KBM-7 (cell line): ENCODE measurements around the gene CREG2.
"Not testable (repeated sequence)": the region's sequence is repeated elsewhere in the genome, so short reads cannot be mapped to it uniquely, and the experiment has no call there.

Experiments used
- DNase-seq: peaks from one replicate; pipeline ENCODE4 v3.0.0-alpha.2; 2015
- in situ Hi-C: fragments of 300-500 bp; cut with MboI; formaldehyde crosslinking; loops from 2 replicates; pipeline ENCODE4 v1.14.3; 2020; ENCODE audit warnings: low sequenced_read_pairs, low pct_unique_long_range_greater_than_20kb, mixed read lengths

CREG2 gene

DNA sequence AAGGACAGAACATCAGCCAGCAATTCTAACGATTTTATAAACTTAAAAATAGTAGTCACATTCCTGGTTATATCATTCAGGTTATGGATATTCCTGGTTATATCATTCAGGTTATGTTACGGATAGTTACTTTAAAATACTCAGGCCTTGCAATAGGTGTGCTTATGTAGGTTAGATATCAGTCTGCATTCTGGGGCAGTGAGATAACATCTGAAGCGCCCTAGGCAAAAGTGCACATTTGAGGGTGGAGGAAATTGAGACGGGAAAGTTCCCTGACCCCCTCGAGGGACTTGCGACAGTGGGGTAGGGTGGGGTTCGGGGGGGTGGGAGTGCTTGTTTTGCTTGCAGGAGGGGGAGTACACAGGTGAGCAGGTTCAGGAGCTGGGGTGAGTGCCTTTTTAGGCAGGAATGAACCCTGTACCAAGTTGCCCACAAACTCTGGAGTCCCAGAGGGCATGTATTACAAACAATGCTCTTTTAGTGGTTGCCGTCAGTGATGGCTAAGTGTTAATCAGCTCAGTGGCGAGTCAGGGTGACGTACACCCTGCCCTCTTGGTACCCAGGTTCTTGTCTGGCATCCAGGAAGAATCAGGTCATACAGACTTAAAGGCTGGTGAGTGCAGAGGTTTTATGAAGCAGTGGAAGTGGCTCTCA is 31.8 kb downstream of the CREG2 start:
- DNase-seq: no peak
- in situ Hi-C loops: no loop called here

DNA sequence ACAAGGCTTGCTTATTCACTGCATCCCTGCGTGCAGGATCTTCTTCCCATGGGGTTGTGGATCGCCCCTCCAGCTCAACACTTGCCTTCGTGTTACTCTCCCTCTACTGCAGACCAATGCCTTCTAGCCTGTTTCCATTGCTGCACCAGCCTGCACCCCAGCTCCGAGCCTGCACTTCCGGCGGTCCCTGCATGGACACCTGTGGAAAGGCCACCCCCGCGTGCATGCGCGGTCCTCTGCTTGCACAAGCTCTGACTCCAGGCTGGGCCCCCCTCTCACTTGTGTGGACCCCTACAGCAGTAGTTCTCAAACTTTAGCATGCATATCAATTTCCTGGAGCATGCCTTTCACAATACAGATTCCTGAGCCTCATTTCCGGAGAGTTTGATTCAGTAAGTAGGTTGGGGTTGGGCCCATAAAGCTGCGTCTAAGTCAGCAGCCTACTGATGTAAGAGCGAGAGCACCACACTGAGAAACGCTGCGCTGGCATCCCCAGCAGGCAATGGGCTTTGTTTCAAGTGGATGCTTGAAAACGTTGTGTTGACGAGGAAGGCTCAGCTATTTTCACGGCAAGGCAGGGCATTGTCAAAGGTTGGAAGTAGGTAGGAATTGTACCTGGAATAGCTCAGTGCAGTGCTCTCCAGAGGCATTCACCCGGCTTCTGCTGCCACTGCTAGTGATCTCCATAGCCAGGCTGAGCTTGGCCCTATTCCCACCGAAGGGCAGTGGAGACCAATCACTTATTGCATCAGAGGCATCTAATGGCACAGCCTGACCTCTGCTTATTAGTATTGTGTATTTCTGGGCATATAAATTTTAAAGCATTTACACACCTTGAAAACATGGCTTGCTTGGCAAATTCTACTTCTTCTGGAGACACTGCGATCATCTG is 32.6 kb downstream of the CREG2 start:
- no peak for DNase-seq
- in situ Hi-C loops: no loop called here

DNA sequence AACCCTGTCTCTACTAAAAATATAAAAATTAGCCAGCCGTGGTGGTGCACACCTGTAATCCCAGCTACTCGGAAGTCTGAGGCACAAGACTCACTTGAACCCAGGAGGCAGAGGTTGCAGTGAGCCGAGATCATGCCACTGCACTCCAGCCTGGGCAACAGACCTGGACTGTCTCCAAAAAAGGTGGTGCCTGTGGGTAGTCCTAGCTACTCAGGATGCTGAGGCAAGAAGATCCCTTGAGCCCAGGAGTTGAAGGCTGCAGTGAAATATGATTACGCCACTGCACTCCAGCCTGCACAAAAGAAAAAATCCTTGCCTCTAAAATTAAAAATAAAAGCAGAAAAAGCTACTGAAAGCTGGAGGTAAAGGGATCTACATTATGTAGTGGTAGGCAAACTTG is 34.7 kb downstream of the CREG2 start:
- DNase-seq, in situ Hi-C loops: not testable (repeated sequence)

DNA sequence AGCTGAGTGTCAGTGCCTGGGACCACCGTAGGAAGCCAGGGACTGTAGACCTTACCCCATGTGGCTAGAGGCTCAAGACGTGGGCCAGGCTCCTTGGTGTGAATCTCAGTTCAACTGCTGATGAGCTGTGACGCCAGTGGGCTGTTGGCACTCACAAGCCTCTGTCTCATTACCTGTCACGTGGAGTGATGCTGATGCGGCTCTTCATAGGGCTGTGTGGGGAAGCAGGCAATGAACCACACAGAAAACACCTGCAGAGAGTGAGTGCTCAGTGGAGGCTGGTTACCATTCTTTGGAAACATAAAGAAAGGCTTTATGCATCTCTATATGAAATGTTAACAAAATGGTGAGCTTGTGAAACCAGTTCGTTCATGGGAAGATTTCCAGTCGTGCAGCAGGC is 36.1 kb downstream of the CREG2 start:
- in situ Hi-C loops: no loop called here
- no peak for DNase-seq

DNA sequence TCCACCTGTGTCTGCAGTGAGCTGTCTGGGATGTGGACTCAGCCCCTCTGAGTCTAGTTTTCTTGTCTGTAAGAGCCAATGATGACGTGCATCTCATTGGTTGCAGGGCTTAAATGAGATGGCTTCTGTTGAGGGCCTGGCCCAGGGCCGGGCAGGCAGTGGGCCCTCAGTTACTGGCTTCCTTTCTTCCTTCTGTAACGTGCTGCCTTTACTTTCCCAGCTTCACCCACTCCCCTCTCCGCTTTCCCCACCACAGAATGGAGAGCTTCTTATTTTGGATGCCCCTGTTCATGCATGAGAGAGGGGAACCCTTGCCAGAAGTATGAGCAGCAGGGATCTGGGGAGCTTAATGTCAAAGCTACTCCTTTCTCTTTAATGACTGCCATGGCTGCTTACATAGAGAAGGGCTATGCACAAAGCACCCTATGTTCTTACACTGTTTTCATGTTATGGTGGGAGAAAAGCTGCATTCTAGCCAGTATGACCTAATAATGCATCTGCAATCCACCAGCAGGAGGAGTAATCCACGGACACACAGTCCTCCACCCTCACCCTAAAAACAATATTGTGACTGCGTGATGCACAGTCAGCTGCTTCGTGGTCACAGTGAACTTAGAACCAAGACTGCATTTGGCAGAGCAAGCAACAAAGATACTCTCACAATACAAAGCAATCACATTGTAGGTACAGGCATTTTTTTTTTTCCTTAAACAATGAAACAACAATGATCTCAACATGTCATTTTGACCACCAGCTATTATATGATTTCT is 37.2 kb downstream of the CREG2 start:
- no peak for DNase-seq
- in situ Hi-C loops: no loop called here

DNA sequence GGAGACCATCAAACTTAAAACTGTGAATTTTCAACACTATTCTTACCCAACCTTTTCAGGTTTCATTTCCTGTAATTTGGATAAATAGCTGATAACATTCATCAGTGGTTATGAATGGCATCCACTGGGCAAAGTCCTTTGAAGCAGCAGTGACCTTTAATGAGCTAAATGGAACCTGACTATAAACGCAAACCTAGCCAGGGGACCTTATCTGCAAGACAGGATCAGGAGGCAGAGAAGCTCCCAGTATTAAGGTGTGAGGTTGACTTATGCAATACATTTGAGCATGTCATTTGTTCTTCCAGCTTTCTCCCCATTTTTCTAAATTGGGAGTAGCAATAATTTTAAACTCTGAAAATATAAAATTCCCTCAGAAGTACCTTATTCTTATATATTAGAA is 38.4 kb downstream of the CREG2 start:
- DNase-seq: no peak
- in situ Hi-C loops: no loop called here

DNA sequence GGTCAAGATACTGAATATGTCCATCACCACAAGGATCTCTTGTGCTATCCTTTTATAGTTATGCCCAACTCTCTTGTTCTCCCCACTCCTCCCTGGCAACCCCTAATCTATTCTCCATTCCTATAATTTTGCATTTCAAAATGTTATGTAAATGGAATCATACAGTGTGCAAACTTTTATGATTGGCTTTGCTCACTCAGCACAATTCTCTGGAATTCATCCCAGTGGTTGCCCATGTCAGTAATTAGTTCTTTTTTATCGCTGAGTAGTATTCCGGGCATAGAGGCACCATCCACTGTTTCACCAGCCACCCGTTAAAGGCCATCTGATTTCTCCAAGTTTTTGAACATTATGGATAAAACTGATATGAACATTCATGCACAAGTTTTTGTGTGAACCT is 40.4 kb downstream of the CREG2 start:
- in situ Hi-C loops: no loop called here
- no peak for DNase-seq

DNA sequence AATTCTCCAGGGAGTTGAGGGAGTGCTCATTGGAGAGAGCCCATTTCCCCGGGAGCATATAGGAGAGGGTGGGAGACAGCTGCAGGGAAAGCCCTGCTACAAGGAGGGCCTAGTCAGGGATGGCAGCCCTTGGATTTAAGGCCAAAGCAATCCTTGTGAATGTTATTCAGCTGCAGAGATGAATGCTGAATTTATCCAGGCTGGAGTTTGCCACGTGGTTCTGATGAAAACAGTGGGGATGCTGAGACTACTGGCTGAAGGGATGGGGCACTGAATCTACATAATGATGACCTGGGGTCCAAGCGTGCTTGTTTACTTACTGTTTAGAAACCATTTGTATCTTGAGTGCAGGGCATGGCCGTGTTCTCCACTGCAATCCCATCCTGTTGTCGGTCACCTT is 43.2 kb downstream of the CREG2 start:
- no peak for DNase-seq
- in situ Hi-C loops: no loop called here

DNA sequence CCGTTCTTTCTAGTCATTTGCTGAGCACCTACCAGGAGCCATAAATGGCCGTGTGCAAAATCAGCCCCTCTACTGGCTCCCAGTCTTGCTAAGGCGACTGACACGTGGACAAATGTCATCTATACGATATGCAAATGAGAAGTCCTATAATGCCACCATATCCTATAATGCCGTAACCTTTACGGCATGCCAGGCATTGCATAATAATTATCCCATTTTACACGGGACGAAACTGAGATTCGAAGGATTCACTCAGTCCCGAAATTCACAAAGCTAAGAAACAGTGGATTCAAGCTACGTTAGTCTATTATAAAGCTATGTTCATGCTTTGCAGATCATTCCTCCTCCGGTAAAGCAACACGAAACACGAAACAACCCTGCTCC is 44.7 kb downstream of the CREG2 start:
- no peak for DNase-seq

DNA sequence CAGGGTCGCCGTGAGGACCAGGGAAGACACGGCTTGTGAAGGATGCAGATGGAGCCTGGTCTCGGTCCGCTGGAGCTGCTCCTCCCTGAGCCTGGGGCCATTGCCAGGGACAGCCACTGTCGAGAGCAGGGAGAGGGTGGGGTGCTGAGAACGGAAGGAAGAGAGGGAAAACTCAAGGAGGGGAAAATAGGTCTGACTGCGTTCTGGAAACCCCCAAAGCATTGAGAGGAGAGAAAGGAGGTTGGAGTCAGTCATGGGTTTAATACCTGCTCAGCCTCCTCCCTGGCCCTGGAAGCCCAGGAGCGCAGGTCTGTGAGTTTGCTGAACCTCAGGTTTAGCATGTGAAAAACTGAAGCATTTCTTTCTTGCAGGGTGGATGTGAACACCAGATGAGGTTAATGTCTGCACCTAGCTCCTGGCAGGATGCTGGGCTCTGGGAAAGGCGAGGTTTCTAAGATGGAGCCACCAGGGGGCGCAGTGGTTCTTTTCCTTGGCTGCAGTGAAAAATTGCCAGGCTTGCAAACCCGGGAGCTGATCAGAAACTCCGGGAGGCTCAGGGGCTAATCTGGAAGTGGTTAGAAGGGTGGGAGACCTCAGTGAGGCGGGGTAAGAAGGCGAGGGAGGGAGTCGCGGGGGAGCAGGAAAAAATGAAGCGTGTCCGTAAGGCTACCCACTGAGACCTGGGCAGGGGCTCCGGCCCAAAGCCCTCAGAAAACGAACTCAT is 45.2 kb downstream of the CREG2 start:
- in situ Hi-C loops: no loop called here
- peak; percentile 83 for DNase-seq

More for the DNA sequence above, 44.7 kb downstream of the CREG2 start:
- in situ Hi-C loops: no loop called here

DNA sequence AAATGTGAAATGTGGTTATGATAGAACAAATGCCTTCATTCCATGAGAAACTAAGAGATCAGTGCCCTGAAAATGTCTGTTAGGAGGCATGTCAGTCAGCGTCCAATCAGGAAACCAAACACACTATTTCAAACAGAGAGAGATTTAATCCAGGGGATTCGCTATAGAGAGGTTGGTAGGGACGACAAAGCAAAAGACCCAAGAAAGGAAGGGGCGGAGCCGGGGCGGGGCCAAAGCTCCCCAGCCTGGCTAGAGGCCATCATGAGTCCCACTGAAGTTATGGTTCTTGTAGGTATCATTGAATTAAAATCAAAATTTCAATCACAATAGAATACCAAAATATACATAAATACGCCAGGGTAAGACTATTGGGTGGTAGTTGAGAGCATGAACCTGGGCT is 45.9 kb downstream of the CREG2 start:
- peak; percentile 36 for DNase-seq
- in situ Hi-C loops: no loop called here

DNA sequence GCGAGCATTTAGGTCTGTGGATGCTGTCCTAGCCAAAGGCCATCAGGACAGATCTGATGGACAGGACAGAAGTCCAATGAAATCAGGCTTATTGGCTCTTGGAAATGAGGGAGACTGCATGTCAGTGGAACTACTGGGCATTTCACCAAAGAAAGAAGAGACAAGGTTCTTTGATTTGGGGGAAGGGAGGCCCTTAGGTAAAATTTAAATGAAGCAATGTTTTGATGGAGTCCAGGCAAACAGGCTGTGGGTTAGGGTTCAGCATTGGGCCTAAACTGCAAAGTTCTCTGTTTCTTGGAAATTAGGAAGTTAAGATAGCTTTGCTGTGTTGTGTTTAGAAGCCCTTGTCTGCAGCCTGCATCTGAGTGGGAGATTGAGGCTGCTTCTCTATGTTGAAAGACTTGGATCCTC is 47.2 kb downstream of the CREG2 start:
- in situ Hi-C loops: no loop called here
- peak; percentile 50 for DNase-seq

DNA sequence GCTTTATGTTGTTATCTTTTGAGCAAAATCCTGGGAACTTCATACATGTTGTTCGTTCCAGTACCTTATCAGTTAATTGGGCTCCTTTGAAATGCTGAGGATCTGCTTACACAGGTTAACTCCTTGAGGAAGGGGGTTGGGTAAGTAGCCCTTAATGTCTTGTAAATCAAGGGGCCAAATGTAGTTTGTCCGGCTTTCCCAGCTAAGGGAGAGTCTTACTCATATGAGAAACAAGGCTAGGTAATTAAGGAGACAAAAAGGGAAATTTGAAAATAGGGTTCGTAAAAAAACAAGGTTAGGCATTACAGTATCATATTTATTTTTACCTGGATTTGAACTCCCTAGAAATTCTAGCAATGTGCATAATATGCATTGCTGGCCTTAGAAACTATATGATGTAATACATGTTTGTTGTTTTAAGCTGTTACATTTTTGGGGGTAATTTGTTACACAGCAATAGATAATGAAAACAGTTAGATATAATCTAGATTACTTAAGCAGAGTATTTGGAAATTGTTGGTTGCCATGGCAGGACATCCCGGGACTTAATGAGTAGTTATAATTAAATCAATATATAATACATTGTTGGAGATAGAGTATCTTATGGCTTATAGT is 47.9 kb downstream of the CREG2 start:
- in situ Hi-C loops: no loop called here
- DNase-seq: no peak

DNA sequence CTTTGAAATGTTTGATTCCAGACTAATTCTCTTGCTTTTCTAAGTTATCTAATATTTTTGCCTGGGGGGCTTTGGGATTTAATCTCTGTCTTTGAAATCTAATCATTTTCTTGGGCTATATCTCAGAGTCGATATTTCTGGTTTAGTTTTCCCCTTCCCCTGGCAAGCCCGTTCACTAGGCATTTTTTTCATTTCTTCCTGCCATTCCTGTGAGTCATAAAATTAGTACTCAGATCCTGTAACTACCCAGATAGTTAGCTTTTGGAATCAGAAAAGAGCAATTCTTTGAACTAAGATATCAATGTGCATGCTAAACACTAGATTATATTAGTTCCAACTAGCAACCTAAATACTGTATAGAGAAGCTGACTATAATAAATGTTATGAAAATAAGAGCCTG is 49.4 kb downstream of the CREG2 start:
- DNase-seq: no peak
- in situ Hi-C loops: no loop called here

DNA sequence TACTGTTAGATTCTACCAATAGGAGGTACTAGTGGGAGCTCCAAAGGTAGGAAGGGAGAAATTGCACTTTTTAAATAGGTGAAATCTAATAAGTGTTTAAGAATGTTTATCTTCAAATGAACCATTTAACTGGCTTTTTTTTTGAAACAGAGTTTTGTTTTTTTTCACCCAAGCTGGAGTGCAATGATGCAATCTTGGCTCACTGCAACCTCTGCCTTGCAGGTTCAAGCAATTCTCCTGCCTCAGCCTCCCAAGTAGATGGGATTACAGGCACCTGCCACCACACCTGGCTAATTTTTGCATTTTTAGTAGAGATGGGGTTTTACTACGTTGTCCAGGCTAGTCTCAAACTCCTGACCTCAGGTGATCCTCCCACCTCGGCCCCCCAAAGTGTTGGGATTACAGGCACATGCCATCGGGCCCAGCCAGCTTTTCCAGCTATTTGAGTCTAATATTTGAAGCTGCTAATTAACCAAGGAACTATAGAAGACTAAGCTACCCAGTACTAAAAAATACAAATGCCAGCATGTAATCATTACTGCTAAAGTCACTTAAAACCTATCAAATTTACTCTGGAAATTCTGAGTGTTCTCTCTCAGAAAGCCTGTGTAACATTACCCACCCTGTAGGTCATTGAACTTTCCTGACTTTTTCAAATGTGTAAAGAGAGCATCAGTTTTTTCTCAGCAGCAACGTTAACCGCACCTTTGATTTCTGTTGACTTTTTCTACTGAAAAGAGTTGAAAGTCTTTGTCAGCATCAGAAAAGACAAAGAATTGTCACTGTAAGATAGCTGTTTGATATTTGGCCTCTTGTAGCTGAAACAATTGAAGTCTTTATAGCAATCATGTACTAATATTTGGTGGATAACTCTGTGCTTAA is 54.2 kb downstream of the CREG2 start:
- in situ Hi-C loops: no loop called here
- no peak for DNase-seq

DNA sequence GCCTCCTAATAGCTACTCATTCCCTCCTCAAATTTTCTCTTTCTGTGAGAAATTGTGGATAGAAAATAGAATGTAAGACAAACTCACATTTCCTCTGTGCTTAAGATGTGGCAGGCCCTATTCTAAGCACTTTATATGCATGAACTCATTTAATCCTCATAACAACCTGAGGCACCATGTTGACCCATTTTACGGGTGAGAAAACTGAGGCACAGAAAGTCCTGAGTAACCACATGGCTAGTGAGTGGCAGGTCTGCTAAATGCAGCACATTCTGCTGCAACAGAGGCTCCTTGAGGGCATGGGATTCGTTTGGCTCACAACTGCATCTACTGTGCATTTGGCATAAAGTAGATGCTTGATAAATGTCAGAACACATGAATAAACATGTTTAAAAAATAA is 56.1 kb downstream of the CREG2 start:
- in situ Hi-C loops: no loop called here

DNA sequence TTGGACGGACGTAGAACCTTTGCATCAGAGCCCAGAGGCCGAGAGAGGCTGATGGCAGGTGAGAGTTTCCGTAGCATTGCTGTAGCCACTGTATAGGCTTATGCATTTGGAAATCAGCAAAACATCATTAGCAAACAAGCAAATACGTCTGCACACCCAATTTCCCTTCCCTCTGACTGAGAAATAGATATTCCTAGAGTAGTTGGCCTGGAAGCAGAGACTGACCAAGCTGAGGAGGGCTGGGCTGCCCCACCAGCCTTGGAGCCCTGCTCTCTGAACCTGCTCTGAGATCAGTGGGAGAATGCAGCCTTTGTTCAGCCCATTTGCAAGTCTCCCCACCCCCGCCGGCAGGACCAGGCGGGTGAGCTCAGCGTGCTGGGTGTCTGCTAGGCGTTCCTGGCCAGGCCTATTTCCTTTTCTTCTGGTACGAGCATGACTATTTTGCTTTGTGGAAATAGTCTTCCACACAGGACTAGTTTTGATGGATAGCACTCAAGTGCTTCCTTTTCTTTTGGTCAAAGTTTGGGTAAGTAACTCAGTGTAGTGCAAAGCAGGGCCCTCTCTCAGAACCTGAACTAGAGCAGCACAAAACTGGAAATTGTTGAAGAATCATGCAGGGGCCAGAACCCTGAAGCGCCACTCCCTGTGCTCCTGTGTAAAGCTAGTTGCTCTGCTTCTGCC is 56.9 kb downstream of the CREG2 start:
- in situ Hi-C loops: no loop called here
- peak; percentile 50 for DNase-seq

More for the DNA sequence above, 56.1 kb downstream of the CREG2 start:
- DNase-seq: no peak

DNA sequence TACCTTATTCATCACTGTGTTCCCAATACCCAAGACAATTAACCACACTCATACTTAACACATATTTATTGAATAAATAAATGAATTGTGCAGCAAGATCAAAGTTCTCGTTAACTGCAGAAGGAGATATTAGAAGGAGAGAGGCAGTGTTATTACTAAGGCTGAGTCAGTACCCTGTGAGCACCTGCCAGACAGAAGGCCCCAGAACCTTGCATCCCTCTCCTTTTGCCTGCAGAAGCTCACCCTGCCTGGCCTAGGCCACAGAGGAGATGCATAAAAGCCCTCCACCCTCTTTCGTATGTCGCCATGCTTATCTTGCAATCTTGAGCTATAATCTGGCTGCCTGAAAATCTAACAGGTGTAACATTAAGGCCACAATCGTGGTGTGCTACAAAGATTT is 58.3 kb downstream of the CREG2 start:
- in situ Hi-C loops: no loop called here
- no peak for DNase-seq
